NCI-H128 (cell line): Measurements from ENCODE around the gene CSNK1G3.
"Not testable (repeated sequence)": the region's sequence is repeated elsewhere in the genome, so short reads cannot be mapped to it uniquely, and the experiment has no call there.

Experiments used
- DNase-seq: peaks from one replicate; lab custom pipeline; 2025; ENCODE audit not compliant: unreplicated experiment; lab: John Stamatoyannopoulos, UW

Gene CSNK1G3

GRCh38 chr5:123636006-123636405 is 124.0 kb downstream of the CSNK1G3 start:
- DNase-seq = no peak

- not testable (repeated sequence) for DNase-seq
These were observed 125.1 kb downstream of the CSNK1G3 start for GRCh38 chr5:123637028-123637427.

- DNase-seq = no peak
These were observed 127.3 kb downstream of the CSNK1G3 start for GRCh38 chr5:123639244-123639643.

- no peak for DNase-seq
These were observed 133.1 kb downstream of the CSNK1G3 start for GRCh38 chr5:123645024-123645603.

GRCh38 chr5:123647066-123647465 is 135.1 kb downstream of the CSNK1G3 start:
- DNase-seq = no peak

GRCh38 chr5:123651234-123651633 is 139.3 kb downstream of the CSNK1G3 start:
- DNase-seq = no peak

GRCh38 chr5:123659011-123659410 is 147.0 kb downstream of the CSNK1G3 start:
- no peak for DNase-seq

DNA sequence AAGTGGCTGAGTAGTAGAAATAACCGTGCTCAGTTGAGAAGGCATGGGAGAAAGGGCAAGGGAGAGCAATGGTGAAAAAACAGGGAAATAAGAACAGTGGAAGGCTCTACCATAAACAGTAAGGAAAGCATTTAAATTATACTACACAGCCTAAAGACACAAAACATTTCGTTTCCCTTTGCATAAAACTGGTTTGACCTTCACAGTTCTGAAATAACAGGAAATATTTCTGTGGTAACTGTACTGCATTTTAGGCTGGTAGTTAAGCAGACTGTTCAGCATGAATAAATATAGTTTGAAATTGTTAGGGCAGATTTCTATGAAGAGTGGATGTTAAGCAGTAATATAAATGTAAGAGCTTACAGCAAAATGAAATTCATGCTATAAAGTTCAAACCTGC is 147.5 kb downstream of the CSNK1G3 start:
- no peak for DNase-seq

DNA sequence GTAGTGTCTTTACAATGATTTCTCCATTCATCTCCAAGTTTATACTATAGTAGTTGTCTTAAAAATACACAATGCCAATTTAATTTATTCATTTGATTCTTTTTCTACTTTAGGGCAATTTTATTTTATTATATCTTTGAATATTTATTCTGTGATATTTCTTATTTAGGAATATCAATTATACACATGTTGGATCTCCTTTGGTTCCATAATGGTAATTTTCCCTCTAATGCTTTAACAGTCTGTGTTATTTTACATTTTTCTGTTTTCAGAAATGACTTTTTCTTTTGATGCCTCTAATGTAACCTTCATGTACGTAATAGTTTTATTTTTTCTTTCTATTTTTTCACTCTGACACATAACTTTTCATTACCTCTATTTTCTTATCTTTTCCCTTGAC is 153.0 kb downstream of the CSNK1G3 start:
- DNase-seq = no peak

DNA sequence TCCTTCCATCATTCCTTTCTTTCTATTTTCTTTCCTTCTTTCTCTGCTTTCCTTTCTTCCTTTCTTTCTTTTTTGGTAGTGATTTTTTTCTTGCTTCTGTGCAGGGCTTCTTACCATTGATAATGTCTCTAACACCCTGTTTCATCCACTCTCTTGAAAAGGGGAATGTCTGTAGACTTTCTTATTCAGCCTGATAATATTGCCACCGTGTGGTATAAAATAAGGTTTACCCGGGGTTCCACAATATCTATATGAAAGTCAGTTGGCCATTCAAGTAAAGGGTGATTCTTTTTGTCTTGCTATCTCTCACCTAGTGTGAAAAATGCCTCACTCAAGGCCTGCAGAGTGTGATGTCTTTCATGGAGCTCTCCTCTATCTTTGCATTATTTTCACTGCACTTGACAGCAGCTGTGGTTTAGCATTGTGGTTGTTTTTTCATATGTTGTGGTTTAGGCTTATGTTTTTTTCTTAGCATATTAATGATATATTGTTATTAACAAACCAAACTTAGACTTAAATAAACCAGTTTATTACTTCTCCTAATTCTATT is 153.9 kb downstream of the CSNK1G3 start:
- no peak for DNase-seq
